Body of pancreas (tissue), 4 donors: ENCODE results near the gene TUFT1.

Experiments used
- POLR2A ChIP-seq, 3 donors: fragments of 450-650 bp; IDR thresholded peaks; one replicate each; pipeline ENCODE4 v1.6.1; 2016; ENCODE audit warnings: antibody characterized with exemption in 3 of 3, mild to moderate bottlenecking in 2 of 3
- TF ChIP-seq, protein P1 (sequence below), 7 experiments: fragments of 450-650 bp in 4 of 7; fragments of 200-600 bp in 3 of 7; sonication (generic) in 3 of 7; IDR thresholded peaks; one replicate each; pipeline ENCODE4 v1.5.1; 2016 to 2019; ENCODE audit warnings: antibody characterized with exemption in 7 of 7

DNA sequence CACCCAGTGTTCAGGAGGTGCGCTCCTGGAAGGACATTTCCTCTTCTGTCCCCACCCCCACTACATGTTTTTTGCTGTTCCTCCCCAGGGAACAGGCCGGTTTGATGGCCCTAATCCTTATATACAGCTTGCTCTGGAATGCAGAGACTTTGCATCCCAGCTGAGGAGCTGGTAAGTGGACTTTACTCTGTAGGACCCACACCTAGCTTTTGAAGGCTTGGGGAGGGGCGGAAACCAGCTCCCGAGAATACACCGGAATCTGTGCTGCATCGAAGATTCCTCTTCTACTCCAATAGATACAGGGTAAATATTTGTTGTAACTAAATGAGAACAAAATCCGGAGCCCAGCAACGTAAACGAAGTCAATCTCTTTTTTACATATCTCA is 30.1 kb upstream of the TUFT1 start:
- TF ChIP-seq, protein P1, sequence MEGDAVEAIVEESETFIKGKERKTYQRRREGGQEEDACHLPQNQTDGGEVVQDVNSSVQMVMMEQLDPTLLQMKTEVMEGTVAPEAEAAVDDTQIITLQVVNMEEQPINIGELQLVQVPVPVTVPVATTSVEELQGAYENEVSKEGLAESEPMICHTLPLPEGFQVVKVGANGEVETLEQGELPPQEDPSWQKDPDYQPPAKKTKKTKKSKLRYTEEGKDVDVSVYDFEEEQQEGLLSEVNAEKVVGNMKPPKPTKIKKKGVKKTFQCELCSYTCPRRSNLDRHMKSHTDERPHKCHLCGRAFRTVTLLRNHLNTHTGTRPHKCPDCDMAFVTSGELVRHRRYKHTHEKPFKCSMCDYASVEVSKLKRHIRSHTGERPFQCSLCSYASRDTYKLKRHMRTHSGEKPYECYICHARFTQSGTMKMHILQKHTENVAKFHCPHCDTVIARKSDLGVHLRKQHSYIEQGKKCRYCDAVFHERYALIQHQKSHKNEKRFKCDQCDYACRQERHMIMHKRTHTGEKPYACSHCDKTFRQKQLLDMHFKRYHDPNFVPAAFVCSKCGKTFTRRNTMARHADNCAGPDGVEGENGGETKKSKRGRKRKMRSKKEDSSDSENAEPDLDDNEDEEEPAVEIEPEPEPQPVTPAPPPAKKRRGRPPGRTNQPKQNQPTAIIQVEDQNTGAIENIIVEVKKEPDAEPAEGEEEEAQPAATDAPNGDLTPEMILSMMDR (IDR thresholded peaks at IDR 0.05), result no peak
- TF ChIP-seq POLR2A (IDR thresholded peaks at IDR 0.05), result no peak
